Heart left ventricle (tissue), 16 donors: Measurements from ENCODE around the gene KIF26B. TPM values are rescaled to one million over a fixed set of nuclear protein-coding genes. Genes with fewer than 3 reads are reported as not detected.

Experiments used
- ATAC-seq, 4 donors: fragments of 200-7000 bp; cut with Tn5 transposase; one replicate each; pipeline ENCODE4 v1.9.1; 2020 to 2022; ENCODE audit warnings: moderate library complexity in 4 of 4, mild to moderate bottlenecking in 3 of 4, moderate number of reproducible peaks in 1 of 4
- DNase-seq, 5 donors: peaks; one replicate each; pipeline ENCODE4 v3.0.0-alpha.2; 2020
- H3K27ac ChIP-seq, 12 donors: fragments of 200-600 bp; sonication (generic) in 4 of 12; one replicate each; pipeline versions ENCODE4 v1.5.0 to v1.8.0; 2016 to 2022; ENCODE audit warnings: mild to moderate bottlenecking in 2 of 12
- H3K27me3 ChIP-seq, 9 donors: fragments of 200-600 bp; sonication (generic) in 2 of 9; one replicate each; pipeline versions ENCODE4 v1.5.1 to v1.8.0; 2016 to 2022; ENCODE audit warnings: mild to moderate bottlenecking in 3 of 9
- H3K36me3 ChIP-seq, 9 donors: fragments of 200-600 bp; sonication (generic) in 2 of 9; one replicate each; pipeline versions ENCODE4 v1.5.0 to v1.8.0; 2018 to 2022; ENCODE audit warnings: mild to moderate bottlenecking in 2 of 9
- H3K4me1 ChIP-seq, 12 donors: fragments of 200-600 bp; sonication (generic) in 4 of 12; one replicate each; pipeline versions ENCODE4 v1.5.0 to v1.8.0; 2016 to 2022; ENCODE audit warnings: mild to moderate bottlenecking in 3 of 12
- H3K4me3 ChIP-seq, 12 donors: fragments of 200-600 bp; sonication (generic) in 4 of 12; one replicate each; pipeline versions ENCODE4 v1.5.0 to v1.8.0; 2017 to 2022; ENCODE audit warnings: mild to moderate bottlenecking in 9 of 12, moderate library complexity in 4 of 12
- H3K9me3 ChIP-seq, 12 donors: fragments of 200-600 bp; sonication (generic) in 4 of 12; one replicate each; pipeline versions ENCODE4 v1.5.0 to v1.8.0; 2016 to 2022; ENCODE audit warnings: mild to moderate bottlenecking in 1 of 12
- POLR2A ChIP-seq, 2 donors: fragments of 450-650 bp; IDR thresholded peaks; one replicate each; pipeline ENCODE4 v1.6.1; 2017; ENCODE audit warnings: antibody characterized with exemption in 2 of 2, mild to moderate bottlenecking in 2 of 2, moderate library complexity in 2 of 2
- WGBS, 4 donors: extraction: QIAGEN DNeasy Blood & Tissue Kit in 2 of 4; methylation state at CpG; one replicate each; pipeline versions ENCODE4 v1.1.5 to v1.1.7; 2013 to 2018; 5-methylcytosine and 5-hydroxymethylcytosine counted together
- intact Hi-C, 10 donors: fragments of 100-400 bp; cut with DNase I; formaldehyde crosslinking; loops; one replicate each; pipeline versions ENCODE4 v1.11.1 to v1.14.2; 2022
- polyA plus RNA-seq, 2 donors: library from polyadenylated mRNA; stranded (reverse); fragments of 200-250 nt; gene quantifications; one replicate each; pipeline ENCODE4 v1.2.3, GENCODE V29; 2013
- total RNA-seq, 9 donors: library from RNA; depleted of rRNA in 2 of 9; stranded (reverse); fragments of >200 nt in 2 of 9; fragmentation: NEBNext Ultra II Directional in 3 of 9; extraction: Animal tissue kit (Norgen Biotek cat#: 25700) in 3 of 9; gene quantifications; one replicate each; pipeline versions ENCODE4 v1.1.0 to v1.2.4, GENCODE V29; 2016 to 2023
- TF ChIP-seq, protein P1 (sequence below), 12 donors: fragments of 200-600 bp; sonication (generic) in 4 of 12; IDR thresholded peaks; one replicate each; pipeline versions ENCODE4 v1.5.0 to v1.8.0; 2018 to 2022; ENCODE audit warnings: antibody characterized with exemption in 12 of 12, mild to moderate bottlenecking in 5 of 12
- donor health status: ischemic (EF 13 %, LVEDD 7.1; RV severe dilation, severe dysfunction).
- donor health status: healthy with polysubstance abuse.
- donor health status: DM: no; HTN: yes; CAD: no.
- donor health status: DM: no; HTN: no; CAD: no.
- donor health status: ischemic (EF 25% LVEDD 6.9; RV normal size, moderate dysfunction).
- donor health status: ischemic (EF 25% LVEDD 5.7; RV mildly dilated, moderate dysfunction).
- donor health status: healthy.
- donor health status: DM: yes; HTN: yes; CAD: no.
- donor health status: ischemic (EF 35%, LVEDD 5.7; RV mildly dilated, moderate dysfunction).
- donor health status: nonischemic (EF 11% LVEDD 7.7; RV severe dilation, severe dysfunction).
- donor health status: DM: yes; HTN: yes; CAD: no.
- donor health status: PGD.
- donor health status: ischemic (EF 29% LVEDD 5.4; RV normal size, mild dysfunction).
- donor health status: nonischemic (EF 23%, LVEDD 6.1; RV moderate dilation, normal function).

KIF26B gene
- total and polyA plus RNA-seq, 11 donors: 1.2 to 7.0 (median 2.3) TPM

DNA sequence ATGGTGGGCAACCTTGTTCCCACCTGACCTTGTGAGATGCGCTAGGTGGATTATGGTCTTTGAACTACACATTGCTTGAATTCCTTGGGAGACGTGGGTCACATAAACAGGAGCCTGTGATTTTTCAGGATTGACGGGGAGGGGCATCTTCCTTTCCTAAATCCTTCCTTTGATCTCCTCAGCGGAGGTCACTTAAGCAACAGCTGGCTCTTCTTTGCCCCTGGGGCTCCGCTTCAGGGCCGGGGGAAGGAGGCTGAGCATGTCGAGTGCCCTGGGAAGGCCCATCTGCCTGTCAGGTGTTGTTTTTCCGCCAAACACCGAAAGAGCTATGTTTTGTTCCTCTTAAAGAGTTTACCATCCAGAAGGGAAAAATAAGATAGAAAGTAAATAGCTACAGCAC lies 40.6 kb downstream of the KIF26B start:
- 90 to 97% (median 93%) methylated on average over 9 of the region's 9 CpGs for WGBS, 4 donors
- Histone ChIP-seq H3K27ac (no peak overlapping the region), H3K4me3 (no peak overlapping the region), H3K36me3 (no peaks in the 10 kb centered on the region), H3K4me1 (peaks cover 0 to 7% (median 0%) of the 10 kb centered on the region in 12 donors), H3K27me3 (peaks cover 0 to 4% (median 0%) of the 10 kb centered on the region in 9 donors), H3K9me3 (no peaks in the 10 kb centered on the region)
- no peak for TF ChIP-seq POLR2A (IDR thresholded peaks at IDR 0.05)
- TF ChIP-seq, protein P1, sequence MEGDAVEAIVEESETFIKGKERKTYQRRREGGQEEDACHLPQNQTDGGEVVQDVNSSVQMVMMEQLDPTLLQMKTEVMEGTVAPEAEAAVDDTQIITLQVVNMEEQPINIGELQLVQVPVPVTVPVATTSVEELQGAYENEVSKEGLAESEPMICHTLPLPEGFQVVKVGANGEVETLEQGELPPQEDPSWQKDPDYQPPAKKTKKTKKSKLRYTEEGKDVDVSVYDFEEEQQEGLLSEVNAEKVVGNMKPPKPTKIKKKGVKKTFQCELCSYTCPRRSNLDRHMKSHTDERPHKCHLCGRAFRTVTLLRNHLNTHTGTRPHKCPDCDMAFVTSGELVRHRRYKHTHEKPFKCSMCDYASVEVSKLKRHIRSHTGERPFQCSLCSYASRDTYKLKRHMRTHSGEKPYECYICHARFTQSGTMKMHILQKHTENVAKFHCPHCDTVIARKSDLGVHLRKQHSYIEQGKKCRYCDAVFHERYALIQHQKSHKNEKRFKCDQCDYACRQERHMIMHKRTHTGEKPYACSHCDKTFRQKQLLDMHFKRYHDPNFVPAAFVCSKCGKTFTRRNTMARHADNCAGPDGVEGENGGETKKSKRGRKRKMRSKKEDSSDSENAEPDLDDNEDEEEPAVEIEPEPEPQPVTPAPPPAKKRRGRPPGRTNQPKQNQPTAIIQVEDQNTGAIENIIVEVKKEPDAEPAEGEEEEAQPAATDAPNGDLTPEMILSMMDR (IDR thresholded peaks at IDR 0.05): no peak
- ATAC-seq (no peak), DNase-seq (no peak)
- intact Hi-C loops: no loop called here

- 72 to 83% (median 78%) methylated on average over 3 of the region's 3 CpGs for WGBS, 4 donors
- H3K36me3 ChIP-seq: no peaks in the 10 kb centered on the region
- ATAC-seq (no peak), DNase-seq (no peak)
- H3K4me3 ChIP-seq: no peak overlapping the region
- TF ChIP-seq, protein P1 (IDR thresholded peaks at IDR 0.05): no peak
- no peak for TF ChIP-seq POLR2A (IDR thresholded peaks at IDR 0.05)
- no peaks in the 10 kb centered on the region for H3K9me3 ChIP-seq
- H3K4me1 ChIP-seq: peaks cover 0 to 7% (median 1%) of the 10 kb centered on the region in 12 donors
- H3K27me3 ChIP-seq: peaks cover 0 to 4% (median 0%) of the 10 kb centered on the region in 9 donors
- H3K27ac ChIP-seq: no peak overlapping the region
- intact Hi-C loops: no loop called here
These were observed 42.3 kb downstream of the KIF26B start for GRCh38 chr1:245197121-245197520.

GRCh38 chr1:245197911-245198379 lies 43.2 kb downstream of the KIF26B start:
- no peak overlapping the region for H3K27ac ChIP-seq
- H3K9me3 ChIP-seq: no peaks in the 10 kb centered on the region
- intact Hi-C loops: no loop called here

DNA sequence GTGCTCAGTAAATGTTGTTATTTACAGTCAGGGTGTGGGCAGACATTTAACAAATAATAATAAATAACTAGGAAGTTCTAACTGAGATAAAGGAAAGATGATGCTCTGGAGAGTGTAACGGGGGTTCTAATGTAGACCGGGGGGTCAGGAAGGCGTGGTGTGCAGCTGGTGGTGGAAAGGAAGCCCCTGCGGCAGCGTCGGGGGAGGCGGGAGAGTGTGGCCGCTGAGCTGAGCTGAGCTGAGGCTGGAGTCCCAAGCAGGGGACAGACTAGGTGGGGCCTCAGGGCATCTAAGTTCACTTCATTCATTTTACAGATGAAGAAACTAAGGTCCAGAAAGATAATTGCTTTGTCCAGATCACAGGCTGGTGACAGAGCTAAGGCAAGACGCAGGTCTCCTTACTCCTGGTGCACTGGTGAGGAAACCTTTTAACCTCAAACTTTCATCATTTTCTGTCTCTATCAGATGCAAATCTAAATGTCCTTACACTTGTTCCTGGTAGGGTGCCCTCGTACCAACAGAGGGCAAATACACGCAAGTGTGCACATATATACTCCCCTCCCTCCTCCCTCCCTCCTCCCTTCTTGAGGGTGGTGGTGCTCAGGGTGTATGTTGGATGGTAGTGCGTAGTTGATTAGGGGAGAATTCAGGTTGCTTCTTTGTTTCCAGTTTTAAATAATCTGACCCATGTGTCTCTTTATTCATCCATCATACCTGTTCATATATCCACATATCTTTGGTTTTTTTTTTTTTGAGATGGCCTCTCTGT lies 44.1 kb downstream of the KIF26B start:
- Histone ChIP-seq H3K4me1 (peaks cover 0 to 7% (median 1%) of the 10 kb centered on the region in 12 donors), H3K27ac (no peak overlapping the region), H3K4me3 (no peak overlapping the region), H3K9me3 (no peaks in the 10 kb centered on the region), H3K27me3 (peaks cover 0 to 4% (median 0%) of the 10 kb centered on the region in 9 donors), H3K36me3 (no peaks in the 10 kb centered on the region)
- DNase-seq (no peak), ATAC-seq (no peak)
- WGBS, 4 donors: 54 to 62% (median 58%) methylated on average over 12 of the region's 12 CpGs
- TF ChIP-seq, protein P1 (IDR thresholded peaks at IDR 0.05): no peak
- intact Hi-C loops: no loop called here

More at GRCh38 chr1:245197911-245198379, 43.2 kb downstream of the KIF26B start:
- TF ChIP-seq, protein P1 (IDR thresholded peaks at IDR 0.05): no peak
- no peak for TF ChIP-seq POLR2A (IDR thresholded peaks at IDR 0.05)
- peaks cover 0 to 7% (median 1%) of the 10 kb centered on the region in 12 donors for H3K4me1 ChIP-seq
- ATAC-seq (peak in 1 of 4 donors; percentile 20), DNase-seq (no peak)
- H3K27me3 ChIP-seq: peaks cover 0 to 4% (median 0%) of the 10 kb centered on the region in 9 donors
- H3K4me3 ChIP-seq: no peak overlapping the region
- 0 to 14% (median 3%) methylated on average over 1 of the region's 1 CpG for WGBS, 4 donors
- H3K36me3 ChIP-seq: no peaks in the 10 kb centered on the region
